GM23338 (cell line): ENCODE data around the gene POU3F3.

ENCODE experiments used
- CREB1 ChIP-seq: fragments of 250-450 bp; sonication (Bioruptor Pico); IDR thresholded peaks from 2 replicates; pipeline ENCODE4 v1.5.0; 2020; ENCODE audit warnings: low read depth, mild to moderate bottlenecking, moderate library complexity
- CTCF ChIP-seq, 2 experiments: fragments of 200-600 bp in 1 of 2; sonication (generic) in 1 of 2; conservative IDR thresholded peaks; 2 replicates each; pipeline versions ENCODE4 v1.5.1 to v1.6.1; 2016 to 2017; ENCODE audit warnings: antibody characterized with exemption in 2 of 2, low read depth in 2 of 2, mild to moderate bottlenecking in 2 of 2, moderate library complexity in 1 of 2
- ETS1 ChIP-seq: IDR thresholded peaks from 2 replicates; pipeline ENCODE4 v1.6.1; 2016; ENCODE audit warnings: antibody characterized with exemption
- EZH2 ChIP-seq: fragments of 200-600 bp; sonication (generic); IDR thresholded peaks from one replicate; pipeline ENCODE4 v1.8.0; 2017; ENCODE audit warnings: antibody characterized with exemption, mild to moderate bottlenecking, low read depth; ENCODE audit not compliant: unreplicated experiment
- EZH2phosphoT487 ChIP-seq: fragments of 200-600 bp; sonication (generic); IDR thresholded peaks from one replicate; pipeline ENCODE4 v1.8.1; 2018; ENCODE audit warnings: antibody characterized with exemption; ENCODE audit not compliant: unreplicated experiment
- JUNB ChIP-seq: IDR thresholded peaks from one replicate; pipeline ENCODE4 v1.6.1; 2016; ENCODE audit warnings: antibody characterized with exemption; ENCODE audit not compliant: unreplicated experiment
- POLR2AphosphoS5 ChIP-seq: IDR thresholded peaks from 2 replicates; pipeline ENCODE4 v1.6.1; 2016; ENCODE audit warnings: antibody characterized with exemption, low read depth
- TF ChIP-seq, protein P1 (sequence below): IDR thresholded peaks from one replicate; pipeline ENCODE4 v1.6.1; 2018; ENCODE audit warnings: antibody characterized with exemption; ENCODE audit not compliant: unreplicated experiment

DNA sequence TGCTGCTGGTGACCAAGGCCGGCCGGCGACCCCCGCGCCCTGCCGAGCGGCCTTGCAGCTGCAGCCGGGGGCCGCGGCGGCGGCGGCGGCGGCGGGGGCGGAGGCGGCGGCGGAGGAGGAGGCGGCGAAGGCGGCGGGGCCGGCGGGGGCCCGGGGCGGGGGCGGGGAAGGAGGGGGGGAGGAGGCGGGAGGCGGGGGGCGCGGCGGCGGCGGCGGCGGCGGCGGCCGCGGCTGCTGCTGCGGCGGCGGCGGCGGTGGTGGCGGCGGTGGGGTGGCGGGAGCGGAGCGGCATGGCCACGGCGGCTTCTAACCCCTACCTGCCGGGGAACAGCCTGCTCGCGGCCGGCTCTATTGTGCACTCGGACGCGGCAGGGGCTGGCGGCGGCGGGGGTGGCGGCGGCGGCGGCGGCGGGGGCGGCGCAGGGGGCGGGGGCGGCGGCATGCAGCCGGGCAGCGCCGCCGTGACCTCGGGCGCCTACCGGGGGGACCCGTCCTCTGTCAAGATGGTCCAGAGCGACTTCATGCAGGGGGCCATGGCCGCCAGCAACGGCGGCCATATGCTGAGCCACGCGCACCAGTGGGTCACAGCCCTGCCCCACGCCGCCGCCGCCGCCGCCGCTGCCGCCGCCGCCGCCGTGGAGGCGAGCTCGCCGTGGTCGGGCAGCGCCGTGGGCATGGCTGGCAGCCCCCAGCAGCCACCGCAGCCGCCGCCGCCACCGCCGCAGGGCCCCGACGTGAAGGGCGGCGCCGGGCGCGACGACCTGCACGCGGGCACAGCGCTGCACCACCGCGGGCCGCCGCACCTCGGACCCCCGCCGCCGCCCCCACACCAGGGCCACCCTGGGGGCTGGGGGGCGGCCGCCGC lies 1.5 kb downstream of the POU3F3 start:
- TF ChIP-seq CTCF (conservative IDR thresholded peaks at IDR 0.05; ENCODE audit: low read depth in 2 of 2) (no peak), EZH2 (peak; percentile 36), POLR2AphosphoS5 (no peak), CREB1 (CRISPR knock-in tag) (no peak), EZH2phosphoT487 (peak; percentile 77), ETS1 (no peak), JUNB (no peak)
- TF ChIP-seq, protein P1, sequence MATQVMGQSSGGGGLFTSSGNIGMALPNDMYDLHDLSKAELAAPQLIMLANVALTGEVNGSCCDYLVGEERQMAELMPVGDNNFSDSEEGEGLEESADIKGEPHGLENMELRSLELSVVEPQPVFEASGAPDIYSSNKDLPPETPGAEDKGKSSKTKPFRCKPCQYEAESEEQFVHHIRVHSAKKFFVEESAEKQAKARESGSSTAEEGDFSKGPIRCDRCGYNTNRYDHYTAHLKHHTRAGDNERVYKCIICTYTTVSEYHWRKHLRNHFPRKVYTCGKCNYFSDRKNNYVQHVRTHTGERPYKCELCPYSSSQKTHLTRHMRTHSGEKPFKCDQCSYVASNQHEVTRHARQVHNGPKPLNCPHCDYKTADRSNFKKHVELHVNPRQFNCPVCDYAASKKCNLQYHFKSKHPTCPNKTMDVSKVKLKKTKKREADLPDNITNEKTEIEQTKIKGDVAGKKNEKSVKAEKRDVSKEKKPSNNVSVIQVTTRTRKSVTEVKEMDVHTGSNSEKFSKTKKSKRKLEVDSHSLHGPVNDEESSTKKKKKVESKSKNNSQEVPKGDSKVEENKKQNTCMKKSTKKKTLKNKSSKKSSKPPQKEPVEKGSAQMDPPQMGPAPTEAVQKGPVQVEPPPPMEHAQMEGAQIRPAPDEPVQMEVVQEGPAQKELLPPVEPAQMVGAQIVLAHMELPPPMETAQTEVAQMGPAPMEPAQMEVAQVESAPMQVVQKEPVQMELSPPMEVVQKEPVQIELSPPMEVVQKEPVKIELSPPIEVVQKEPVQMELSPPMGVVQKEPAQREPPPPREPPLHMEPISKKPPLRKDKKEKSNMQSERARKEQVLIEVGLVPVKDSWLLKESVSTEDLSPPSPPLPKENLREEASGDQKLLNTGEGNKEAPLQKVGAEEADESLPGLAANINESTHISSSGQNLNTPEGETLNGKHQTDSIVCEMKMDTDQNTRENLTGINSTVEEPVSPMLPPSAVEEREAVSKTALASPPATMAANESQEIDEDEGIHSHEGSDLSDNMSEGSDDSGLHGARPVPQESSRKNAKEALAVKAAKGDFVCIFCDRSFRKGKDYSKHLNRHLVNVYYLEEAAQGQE = no peak
